A673 (cell line): Measurements from ENCODE around the gene APOA1.

Experiments used
- CTCF ChIP-seq: fragments of 300-800, 200-600 bp; sonication (generic); conservative IDR thresholded peaks from 2 replicates; pipeline ENCODE4 v1.5.1; 2017; ENCODE audit warnings: low read depth, mild to moderate bottlenecking, antibody characterized with exemption, low read length, moderate library complexity, mixed read lengths
- EZH2 ChIP-seq: fragments of 200-600 bp; sonication (generic); IDR thresholded peaks from 2 replicates; pipeline ENCODE4 v1.6.1; 2017; ENCODE audit warnings: borderline replicate concordance, low read depth, mild to moderate bottlenecking, mixed read lengths, antibody characterized with exemption, low read length; ENCODE audit not compliant: poor library complexity, severe bottlenecking

DNA sequence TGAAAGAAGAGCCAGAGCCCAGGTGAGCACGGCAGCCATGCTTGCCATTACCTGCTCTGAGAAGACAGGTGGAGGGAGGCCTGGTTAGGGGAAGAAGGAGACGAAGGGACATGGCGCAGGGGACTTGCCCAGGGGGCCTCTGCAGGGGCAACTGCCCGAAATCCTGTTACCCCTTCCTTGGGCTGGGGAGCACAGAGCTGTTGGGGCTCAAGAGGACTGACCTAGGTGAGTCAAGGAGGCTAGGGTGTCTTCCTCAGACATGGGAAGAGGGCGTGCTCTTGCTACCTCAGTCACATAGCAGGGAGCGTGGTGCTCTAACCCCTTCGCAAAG, 45.6 kb downstream of the APOA1 start, which contains the start of gene APOA5:
- no peak for TF ChIP-seq CTCF
- TF ChIP-seq EZH2 = no peak
